Measurements from ENCODE around the gene PIGK. TPM values are rescaled to one million over a fixed set of nuclear protein-coding genes. Genes with fewer than 3 reads are reported as not detected.

Gene PIGK
- total RNA-seq, 4 donors from 2014 or later: 7.8 to 15.9 (median 12.8) TPM

DNA sequence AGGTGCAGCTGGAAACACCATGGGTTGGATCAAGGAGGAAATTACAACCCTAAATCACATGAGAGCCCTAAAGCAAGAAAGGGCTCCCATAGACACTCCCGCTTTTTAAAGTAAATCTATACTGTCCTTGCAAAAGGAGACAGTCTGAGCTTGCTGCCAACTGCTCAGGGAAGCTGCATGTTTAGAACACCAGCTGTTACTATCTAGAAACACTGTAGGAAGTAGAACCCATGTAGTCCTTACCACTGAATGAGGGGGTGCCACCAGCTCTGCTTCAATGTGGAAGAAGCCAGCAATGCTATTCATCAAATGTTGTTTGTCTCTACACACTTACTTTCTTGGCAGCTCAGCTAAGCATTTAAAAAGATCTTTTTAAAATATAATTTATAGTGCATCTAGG is 79.8 kb downstream of the PIGK start:
- Histone ChIP-seq H3K27ac (no peak overlapping the region), H3K9me3 (no peaks in the 10 kb centered on the region), H3K27me3 (no peaks in the 10 kb centered on the region), H3K36me3 (no peaks in the 10 kb centered on the region), H3K4me1 (no peaks in the 10 kb centered on the region), H3K4me3 (no peak overlapping the region)
- DNase-seq: no peak
- TF ChIP-seq, protein P1, sequence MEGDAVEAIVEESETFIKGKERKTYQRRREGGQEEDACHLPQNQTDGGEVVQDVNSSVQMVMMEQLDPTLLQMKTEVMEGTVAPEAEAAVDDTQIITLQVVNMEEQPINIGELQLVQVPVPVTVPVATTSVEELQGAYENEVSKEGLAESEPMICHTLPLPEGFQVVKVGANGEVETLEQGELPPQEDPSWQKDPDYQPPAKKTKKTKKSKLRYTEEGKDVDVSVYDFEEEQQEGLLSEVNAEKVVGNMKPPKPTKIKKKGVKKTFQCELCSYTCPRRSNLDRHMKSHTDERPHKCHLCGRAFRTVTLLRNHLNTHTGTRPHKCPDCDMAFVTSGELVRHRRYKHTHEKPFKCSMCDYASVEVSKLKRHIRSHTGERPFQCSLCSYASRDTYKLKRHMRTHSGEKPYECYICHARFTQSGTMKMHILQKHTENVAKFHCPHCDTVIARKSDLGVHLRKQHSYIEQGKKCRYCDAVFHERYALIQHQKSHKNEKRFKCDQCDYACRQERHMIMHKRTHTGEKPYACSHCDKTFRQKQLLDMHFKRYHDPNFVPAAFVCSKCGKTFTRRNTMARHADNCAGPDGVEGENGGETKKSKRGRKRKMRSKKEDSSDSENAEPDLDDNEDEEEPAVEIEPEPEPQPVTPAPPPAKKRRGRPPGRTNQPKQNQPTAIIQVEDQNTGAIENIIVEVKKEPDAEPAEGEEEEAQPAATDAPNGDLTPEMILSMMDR (IDR thresholded peaks at IDR 0.05): no peak
- no peak for TF ChIP-seq POLR2A (IDR thresholded peaks at IDR 0.05)
- intact Hi-C loops (cut with DNase I): no loop called here
- WGBS, 2 donors: 93 to 100% methylated on average over 1 of the region's 1 CpG

DNA sequence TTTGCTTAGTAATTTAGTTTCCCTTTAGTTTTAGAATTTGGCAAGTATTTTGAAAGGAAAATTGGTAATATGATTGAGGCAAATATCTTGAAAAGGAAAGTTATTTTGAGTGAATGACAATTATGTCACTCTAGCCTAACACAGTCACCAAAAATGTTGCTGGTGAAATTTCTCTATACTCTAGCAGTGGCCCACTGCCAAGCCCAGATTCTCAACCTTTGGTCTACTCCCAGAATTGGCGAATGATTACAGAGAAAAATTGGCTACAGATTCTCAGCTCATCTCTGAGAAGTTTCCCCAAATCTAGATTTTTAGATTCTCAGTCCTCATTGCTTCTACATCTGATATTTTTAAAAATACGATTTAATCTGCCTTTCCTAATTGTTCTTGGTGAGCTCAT is 84.9 kb downstream of the PIGK start:
- no peak for DNase-seq
- H3K9me3 ChIP-seq: no peaks in the 10 kb centered on the region
- H3K36me3 ChIP-seq: no peaks in the 10 kb centered on the region
- no peak overlapping the region for H3K4me3 ChIP-seq
- H3K4me1 ChIP-seq: no peaks in the 10 kb centered on the region
- TF ChIP-seq, protein P1 (IDR thresholded peaks at IDR 0.05): no peak
- TF ChIP-seq POLR2A (IDR thresholded peaks at IDR 0.05): no peak
- no peaks in the 10 kb centered on the region for H3K27me3 ChIP-seq
- intact Hi-C loops (cut with DNase I): no loop called here
- no peak overlapping the region for H3K27ac ChIP-seq
- WGBS, 2 donors: 81 to 87% methylated on average over 2 of the region's 2 CpGs

DNA sequence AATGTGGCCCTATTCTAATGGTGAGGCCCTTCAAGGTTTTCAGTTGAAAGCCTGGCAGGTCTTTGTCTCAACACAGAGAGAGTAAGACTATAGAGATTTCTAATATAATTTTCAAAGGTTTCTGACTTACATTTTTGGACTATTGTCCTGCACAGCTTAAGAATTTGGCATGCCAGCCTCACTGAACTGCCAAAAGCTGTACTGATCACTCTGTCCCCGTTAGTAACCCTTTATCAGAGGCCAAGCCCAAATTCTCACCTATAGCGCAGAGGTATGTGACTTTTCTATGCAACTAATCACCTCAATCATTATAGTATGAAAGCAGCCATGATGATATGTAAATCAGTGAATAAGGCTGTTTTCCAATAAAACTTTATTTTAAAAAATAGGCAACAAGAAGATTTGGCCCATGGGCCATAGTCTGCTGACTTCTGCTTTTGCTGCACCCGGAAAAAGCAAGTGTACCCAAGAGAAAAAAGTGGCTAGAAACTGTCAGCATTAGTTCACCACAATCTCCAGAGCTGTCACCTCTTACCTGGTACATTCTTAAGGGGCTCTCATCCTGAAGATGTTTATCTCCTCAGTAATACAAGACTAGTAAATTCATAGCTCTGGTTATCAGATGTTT is 85.4 kb downstream of the PIGK start:
- H3K4me3 ChIP-seq: no peak overlapping the region
- intact Hi-C loops (cut with DNase I): no loop called here
- TF ChIP-seq POLR2A (IDR thresholded peaks at IDR 0.05): no peak
- TF ChIP-seq, protein P1 (IDR thresholded peaks at IDR 0.05): no peak
- DNase-seq: no peak
- no peaks in the 10 kb centered on the region for H3K36me3 ChIP-seq
- H3K27ac ChIP-seq: no peak overlapping the region
- WGBS, 2 donors: 67 to 88% methylated on average over 3 of the region's 3 CpGs
- no peaks in the 10 kb centered on the region for H3K9me3 ChIP-seq
- H3K27me3 ChIP-seq: no peaks in the 10 kb centered on the region
- H3K4me1 ChIP-seq: no peaks in the 10 kb centered on the region

DNA sequence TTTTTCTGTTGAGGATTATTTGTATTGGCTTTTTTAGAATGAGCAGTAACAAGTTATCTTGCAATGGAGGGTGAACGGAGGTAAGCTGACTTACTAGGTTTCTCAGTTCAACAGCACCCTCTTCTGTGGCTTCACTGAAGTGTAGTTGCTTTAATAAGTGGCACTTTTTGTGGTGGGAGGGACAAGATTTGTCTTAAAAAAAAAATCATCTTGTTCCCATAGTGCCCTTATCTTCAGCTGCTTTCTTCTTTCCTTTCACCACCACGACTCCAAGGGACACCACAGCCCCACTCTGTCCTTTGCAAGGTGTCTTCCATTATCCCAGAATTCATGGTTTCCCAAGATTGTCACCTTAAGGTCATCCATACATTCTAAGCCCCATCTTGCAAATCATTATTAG is 92.9 kb downstream of the PIGK start:
- intact Hi-C loops (cut with DNase I): no loop called here
- no peak for TF ChIP-seq POLR2A (IDR thresholded peaks at IDR 0.05)
- TF ChIP-seq, protein P1 (IDR thresholded peaks at IDR 0.05): peak in 5 of 6 experiments; percentile 23 to 50 (median 27)
- no peak for DNase-seq

DNA sequence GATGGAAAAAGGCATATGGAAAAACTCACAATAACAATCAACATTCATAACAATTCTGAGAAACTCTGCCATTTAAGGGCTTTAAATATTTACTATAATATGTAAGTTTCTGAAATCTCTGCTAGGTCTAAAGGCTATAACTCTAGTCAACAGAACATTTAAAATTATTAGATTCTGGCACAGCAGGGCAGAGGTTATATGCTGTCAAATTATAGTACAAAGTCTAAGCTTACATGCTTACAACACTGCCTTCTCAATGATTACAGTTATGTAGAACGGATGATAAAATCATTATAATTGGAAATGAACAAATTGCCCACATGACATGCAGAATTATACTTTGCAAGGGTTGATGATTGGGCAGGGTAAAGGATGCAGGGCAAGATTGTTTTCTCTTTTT is 97.7 kb downstream of the PIGK start:
- Histone ChIP-seq H3K9me3 (no peaks in the 10 kb centered on the region), H3K36me3 (no peaks in the 10 kb centered on the region), H3K4me3 (no peak overlapping the region), H3K27me3 (no peaks in the 10 kb centered on the region), H3K27ac (no peak overlapping the region), H3K4me1 (no peaks in the 10 kb centered on the region)
- intact Hi-C loops (cut with DNase I): no loop called here
- 87 to 94% methylated on average over 1 of the region's 1 CpG for WGBS, 2 donors
- no peak for TF ChIP-seq POLR2A (IDR thresholded peaks at IDR 0.05)
- TF ChIP-seq, protein P1 (IDR thresholded peaks at IDR 0.05): no peak
- DNase-seq: no peak

More for the DNA sequence above, 92.9 kb downstream of the PIGK start:
- Histone ChIP-seq H3K27ac (no peak overlapping the region), H3K27me3 (no peaks in the 10 kb centered on the region), H3K36me3 (no peaks in the 10 kb centered on the region), H3K4me3 (no peak overlapping the region), H3K9me3 (no peaks in the 10 kb centered on the region), H3K4me1 (no peaks in the 10 kb centered on the region)
- 12 to 29% methylated on average over 2 of the region's 2 CpGs for WGBS, 2 donors
